ENCODE data around the gene SCUBE3.

DNA sequence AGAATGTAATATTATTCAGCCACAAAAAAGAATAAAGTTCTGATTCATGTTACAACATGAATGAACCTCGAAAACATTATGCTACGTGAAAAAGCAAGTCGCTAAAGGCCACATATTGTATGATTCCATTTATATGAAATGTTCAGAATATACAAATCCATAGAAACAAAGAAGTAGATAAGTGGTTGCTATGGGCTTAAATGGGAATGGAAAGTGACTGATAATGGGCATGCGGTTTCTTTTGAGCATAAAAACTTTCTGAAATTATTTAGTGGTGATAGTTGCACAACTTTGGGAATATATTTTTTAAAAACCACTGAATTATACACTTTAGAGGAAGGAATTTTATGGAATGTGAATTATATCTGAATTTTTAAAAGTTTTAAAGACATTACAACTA lies 39.3 kb upstream of the SCUBE3 start:
- no peak for TF ChIP-seq MEF2A (IDR thresholded peaks at IDR 0.05; ENCODE audit: control insufficient read depth, low read depth, low read length)
- TF ChIP-seq ZNF263 (CRISPR knock-in tag; IDR thresholded peaks at IDR 0.05; ENCODE audit: borderline replicate concordance): no peak
- TF ChIP-seq ZNF77 (CRISPR knock-in tag; IDR thresholded peaks at IDR 0.05): no peak
